HK-2 (cell line): ENCODE measurements around the gene MLYCD.
"Not testable (repeated sequence)": the region's sequence is repeated elsewhere in the genome, so short reads cannot be mapped to it uniquely, and the experiment has no call there.

Source experiments
- DNase-seq: peaks from one replicate; pipeline ENCODE4 v3.0.0-alpha.2; 2018; ENCODE audit not compliant: unreplicated experiment

The MLYCD gene

DNA sequence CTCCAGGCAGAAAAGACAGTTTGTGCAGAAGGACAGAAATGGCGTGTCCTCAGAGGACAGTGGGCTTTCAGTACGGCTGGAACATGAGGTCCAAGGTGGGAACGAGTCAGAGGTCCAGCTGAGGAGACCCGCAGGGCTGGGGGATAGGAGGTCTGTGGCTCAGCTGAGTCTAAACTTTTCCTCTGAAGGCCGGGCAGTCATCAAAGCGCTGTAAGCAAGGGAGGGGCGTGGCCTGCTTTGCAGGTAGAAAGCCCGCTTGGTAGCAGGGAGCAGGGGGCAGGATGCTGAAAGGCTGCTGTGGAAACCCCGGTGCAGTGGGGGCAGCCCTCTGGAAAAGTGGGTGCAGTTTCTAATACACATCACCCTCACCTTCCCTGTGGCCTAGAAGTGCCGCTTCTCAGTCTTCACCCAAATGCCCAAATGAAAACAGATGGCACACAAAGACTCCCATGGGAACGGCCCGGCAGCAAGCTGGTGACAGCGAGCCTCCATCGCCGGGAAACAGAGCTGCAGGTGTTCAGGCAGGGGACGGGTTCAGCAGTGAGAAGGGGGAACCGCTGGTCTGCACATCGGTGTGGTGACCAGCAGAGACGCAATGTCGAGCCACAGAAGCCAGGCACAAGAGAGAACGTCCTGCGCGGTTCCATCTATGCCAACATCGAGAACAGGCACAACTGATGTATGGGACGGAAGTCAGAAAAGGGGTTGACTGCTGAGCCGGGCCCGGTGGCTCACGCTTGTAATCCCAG lies 41.9 kb downstream of the MLYCD start:
- DNase-seq: no peak

DNA sequence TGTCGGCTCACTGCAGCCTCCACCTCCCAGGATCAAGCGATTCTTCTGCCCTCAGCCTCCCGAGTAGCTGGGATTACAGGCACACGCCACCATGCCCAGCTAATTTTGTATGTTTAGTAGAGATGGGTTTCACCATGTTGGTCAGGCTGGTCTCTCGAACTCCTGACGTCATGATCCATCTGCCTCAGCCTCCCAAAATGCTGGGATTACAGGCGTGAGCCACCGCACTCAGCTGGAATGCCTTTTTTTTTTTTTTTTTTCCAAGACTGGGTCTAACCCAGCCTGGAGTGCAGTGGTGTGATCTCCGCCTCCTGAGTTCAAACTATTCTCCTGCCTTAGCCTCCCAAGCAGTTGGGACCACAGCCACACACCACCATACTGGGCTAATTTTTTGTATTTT lies 42.6 kb downstream of the MLYCD start:
- DNase-seq: not testable (repeated sequence)

DNA sequence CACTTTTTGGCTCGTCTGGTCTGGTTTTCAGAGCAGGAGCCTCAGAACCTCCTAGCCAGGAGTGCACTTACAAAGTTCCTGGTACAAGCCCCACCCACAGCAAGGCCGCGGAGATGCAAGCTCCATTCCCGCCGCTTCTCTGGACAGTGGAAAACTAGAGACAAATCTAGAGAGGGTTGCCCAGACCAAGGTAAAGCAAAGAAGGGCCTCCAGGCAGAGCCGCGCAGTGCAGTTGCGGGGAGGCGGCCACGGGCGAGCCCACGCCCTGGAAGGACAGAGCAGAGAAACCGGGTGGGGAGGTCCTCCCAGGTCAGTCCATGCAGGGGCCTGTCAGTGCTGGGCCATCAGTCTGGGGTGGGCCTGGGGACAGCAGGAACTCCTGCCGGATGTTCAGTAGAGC lies 43.2 kb downstream of the MLYCD start:
- DNase-seq: no peak

DNA sequence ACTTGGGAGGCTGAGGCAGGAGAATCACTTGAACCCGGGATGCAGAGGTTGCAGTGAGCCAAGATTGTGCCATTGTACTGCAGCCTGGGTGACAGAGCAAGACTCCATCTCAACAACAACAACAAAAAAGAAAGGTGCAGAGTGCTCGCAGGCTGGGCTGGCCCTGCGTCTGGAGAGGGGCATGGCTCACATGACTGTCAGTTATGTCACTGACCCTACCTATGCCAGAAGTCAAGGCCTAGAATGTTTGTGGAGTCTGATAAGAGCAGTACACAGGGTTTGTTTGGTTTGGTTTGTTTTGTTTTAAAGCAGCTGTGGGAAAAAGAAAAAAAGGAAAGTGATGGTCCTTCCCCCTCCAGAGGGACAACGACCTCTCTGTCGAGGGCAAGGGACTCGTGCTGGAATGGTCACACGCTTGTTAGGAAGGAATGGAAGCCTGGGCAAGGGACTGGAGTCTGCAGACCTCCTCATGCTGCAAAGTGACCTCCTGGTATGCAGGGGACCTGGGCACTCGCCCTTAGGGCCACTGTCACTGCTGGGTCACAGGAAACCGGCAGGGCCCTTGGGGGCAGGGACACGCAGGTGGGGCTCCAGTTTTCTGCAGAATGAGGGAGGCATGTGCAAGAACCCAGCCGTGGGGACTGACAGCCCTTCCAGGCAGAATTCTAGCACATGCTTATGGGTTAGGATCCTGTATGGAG lies 44.0 kb downstream of the MLYCD start:
- DNase-seq: no peak

DNA sequence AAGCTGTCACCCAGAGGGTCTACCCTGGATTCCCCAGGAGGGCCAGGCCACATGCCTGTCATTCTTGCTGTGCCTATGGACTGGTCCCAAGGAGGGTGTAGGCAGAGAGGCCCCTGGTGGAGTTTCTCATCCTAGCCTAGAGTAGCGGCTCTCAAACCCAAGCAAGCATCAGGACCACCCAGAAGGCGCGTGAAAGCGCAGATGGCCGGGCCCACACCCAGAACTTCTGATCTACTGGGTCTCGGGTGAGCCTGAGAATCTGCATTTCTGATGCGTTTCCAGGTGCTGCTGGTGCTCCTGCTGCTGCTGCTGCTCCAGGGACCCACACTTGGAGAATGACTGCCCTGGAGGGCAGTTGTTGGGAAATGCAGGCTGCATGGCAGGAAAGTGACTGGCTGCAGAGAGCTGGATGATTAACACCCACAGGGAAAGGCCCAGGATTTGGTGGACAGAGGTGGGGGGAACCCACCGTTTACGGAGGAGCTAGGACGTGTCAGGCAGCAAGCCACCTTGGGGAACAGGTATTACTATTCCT lies 44.7 kb downstream of the MLYCD start:
- DNase-seq: no peak

DNA sequence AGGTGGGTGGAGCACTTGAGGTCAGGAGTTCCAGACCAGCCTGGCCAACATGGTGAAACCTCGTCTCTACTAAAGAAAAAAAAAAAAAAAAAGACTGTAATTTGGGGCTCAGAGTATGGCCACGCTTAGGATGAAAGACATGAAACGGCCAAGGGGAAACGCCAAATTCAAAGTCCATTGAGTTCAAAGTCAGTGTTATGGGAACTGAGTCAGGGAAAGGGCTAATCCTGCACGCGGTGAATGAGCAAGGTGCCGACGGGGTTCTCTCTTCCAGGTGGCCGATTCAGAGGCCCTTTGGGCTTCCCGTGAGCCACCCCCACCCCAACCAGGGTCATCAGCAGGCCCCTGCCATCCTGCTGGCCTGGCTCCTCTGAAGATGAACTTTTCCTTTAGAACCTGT lies 46.7 kb downstream of the MLYCD start:
- DNase-seq: no peak

DNA sequence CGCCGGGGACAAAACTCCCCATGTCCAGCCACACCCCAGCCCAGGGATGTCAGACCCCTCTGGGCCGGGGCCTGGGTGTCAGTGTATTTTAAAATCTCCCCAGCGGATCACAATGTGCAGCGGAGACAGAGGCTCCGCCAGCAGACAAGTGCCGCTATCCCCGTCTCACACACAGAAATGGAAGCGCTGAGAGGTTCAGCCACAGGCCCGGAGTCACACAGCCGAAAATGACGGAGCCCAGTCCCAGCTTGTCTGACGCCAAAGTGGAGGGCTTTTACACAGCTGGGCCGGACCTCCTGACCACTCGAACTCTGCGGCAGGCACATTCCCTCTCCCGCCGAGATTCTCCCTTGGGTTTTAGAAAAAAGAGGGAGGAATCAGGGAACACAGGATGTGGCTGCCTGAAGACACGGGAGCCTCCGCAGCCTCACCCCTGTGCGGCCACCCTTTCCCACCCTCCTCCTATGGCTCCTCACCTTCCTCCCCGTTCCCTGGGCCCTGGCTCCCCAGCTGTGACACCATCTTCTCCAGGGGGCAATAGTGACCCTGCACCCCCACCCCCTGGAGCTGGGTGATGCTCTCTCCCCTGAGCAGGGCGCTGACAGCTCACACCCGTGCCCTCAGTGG lies 47.4 kb downstream of the MLYCD start:
- no peak for DNase-seq

DNA sequence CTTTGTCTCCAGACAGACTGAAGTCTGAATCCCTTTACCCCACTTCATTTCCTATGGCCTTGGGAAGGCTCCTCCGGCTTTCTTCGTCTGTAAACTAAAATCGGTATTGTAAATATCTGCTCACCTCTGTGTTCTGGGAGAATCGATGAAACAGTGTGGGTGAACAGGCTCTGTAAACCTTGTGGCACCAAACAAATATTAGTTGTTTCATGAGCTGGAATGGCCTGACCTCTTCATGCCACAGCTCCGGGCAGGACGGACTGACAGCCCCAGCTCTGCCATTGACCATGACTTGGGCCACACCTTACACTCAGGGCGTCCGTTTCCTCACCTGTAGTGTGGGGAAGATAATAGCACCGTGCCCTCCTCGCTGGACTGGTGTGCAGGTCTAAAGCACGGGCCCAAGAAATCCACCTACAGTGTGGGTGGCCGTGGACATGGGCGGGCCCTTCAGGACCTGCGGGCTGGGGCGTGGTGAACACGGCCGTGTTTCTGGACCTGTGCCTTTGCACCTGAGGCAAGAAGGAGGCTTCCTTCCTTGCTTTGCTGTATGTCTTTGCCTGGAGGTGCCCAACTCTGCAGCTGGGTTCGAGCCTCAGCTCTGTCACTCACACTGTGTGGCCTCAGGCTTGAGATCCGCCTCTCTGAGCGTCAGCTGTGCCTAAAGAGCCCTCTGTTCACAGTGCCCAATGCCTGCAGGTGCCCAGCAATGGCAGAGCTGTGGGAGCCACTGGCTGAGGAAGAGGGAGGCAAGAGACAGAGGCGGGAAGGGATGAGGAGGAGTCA lies 48.1 kb downstream of the MLYCD start:
- DNase-seq: no peak

DNA sequence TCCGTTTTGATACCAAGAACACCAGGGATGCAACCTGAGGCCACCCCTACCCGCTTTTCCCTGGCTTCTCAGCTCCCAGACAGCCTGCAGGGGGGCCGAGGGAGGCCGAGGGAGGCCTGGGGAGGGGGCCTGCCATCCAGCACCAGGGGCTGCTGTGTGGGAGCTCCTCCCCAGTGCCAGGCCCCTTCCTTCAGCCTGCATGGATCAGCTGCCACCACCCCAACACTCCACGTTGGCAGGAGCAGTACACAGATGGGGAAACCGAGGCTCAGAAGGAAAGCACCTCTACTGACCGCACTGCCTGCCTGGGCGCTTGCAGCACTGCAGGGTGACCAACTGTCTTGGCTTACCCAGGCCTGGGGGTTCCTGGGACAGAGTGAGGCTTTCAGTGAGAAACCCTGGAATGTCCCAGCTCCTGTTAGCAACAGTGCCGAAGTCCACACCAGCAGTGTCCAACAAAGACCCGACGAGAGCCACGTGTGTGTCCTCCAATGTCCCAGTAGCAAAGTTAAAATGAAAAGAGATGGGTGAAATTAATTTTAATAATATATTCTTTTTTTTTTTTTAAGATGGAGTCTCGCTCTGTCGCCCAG lies 48.8 kb downstream of the MLYCD start:
- no peak for DNase-seq

DNA sequence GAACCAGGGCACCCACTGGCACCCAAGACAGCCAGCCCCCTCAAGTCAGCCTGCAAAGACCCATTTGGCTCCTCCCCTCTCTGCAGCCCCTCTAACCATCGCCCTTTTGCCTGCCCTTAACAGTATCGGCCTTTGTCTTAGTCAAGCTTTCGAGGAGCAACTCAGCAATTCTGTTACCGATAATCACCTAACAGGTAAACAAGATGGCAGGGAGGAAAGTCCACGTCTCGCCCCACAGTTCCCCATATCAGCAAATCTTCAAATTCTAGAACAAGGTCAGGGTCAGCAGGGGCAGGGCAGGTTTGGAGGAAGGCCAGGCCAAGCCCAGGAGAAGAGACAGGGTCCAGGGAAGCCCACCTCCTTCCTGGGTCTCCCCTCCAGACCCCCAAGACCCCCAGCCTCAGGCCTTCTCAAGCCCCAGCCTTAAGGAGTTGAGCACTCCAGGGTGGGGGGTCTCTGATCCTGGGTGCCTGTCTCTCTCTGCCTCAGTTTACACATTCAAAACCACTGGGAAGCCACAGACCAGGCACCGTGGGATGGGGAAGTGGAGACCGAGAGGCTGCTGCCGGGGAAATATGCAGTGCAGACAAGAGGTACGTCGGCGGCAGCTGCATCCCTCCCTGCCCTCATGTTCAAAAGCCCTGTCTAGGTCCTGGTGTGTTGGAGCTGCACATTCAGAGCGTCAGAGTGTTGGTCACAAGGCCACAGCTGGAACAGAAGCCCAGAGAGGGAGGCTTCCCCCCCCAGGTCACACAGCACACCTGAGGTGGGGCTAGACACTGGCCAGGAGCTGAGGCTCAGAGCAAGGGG lies 50.2 kb downstream of the MLYCD start:
- no peak for DNase-seq

DNA sequence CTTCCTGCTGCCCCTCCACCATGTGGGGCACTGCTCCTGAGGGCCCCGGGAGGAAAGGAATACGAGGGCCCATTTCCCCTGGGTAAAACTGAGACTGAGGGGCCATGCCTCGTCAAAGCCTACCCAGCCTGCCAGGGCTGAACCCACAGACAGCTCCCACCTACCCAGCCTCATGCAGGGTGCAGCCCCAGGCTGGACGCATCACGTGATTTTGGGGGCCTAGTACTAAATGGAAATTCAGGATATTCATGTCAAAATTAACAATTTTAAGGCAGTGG lies 50.7 kb downstream of the MLYCD start:
- DNase-seq: no peak

DNA sequence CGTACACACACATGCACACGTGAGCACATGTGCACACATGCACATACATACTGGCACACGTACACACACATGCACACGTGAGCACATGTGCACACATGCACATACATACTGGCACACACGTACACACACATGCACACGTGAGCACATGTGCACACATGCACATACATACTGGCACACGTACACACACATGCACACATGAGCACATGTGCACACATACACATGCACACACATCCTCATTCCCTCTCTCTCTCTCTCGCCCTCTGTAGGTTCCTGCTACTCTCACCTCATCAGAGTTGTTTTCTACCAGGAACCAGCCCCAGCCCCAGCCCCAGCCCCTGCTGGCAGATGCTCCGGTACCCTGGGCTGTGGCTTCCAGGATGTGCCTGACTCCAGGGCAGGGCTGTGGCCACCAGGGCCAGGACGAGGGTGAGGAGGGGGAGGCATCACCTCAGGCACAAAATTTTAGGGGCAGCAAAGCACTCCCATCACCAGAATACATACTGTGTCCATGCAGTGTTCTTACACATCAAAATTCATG lies 52.0 kb downstream of the MLYCD start:
- not testable (repeated sequence) for DNase-seq

DNA sequence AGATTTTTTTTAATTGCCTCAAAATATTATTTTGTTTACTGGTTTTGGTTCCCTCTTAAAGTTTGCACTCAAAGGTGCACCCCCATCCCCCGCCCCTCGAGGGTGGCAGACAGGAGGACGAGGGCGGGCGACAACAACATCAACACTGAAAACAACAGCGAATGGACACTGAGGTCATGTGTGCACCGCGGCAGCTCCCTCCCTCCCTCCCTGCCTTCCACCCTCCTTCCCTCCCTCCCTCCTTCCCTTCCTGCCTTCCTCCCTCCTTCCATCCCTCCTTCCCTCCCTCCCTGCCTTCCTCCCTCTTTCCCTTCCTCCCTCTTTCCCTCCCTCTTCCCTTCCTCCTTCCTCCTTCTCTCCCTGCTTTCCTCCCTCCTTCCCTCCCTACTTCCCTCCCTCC lies 52.6 kb downstream of the MLYCD start:
- DNase-seq: no peak

DNA sequence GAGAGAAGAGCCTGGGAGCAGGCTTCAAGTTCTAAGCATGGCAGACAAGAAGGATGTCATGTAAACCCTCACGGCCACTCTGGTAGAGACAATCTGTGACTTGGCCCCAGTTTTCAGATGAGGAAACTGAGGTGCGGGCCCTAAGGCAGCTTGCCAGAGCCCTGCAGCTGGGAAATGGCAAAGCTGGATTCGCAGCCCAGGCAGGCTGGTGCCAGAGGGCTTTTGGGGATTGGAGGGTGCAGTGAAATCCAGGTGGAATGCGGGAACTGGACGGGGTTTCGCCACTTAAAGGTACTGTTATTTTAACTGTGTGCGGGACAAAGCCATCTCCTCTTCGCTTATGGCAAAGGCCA lies 53.6 kb downstream of the MLYCD start:
- no peak for DNase-seq

DNA sequence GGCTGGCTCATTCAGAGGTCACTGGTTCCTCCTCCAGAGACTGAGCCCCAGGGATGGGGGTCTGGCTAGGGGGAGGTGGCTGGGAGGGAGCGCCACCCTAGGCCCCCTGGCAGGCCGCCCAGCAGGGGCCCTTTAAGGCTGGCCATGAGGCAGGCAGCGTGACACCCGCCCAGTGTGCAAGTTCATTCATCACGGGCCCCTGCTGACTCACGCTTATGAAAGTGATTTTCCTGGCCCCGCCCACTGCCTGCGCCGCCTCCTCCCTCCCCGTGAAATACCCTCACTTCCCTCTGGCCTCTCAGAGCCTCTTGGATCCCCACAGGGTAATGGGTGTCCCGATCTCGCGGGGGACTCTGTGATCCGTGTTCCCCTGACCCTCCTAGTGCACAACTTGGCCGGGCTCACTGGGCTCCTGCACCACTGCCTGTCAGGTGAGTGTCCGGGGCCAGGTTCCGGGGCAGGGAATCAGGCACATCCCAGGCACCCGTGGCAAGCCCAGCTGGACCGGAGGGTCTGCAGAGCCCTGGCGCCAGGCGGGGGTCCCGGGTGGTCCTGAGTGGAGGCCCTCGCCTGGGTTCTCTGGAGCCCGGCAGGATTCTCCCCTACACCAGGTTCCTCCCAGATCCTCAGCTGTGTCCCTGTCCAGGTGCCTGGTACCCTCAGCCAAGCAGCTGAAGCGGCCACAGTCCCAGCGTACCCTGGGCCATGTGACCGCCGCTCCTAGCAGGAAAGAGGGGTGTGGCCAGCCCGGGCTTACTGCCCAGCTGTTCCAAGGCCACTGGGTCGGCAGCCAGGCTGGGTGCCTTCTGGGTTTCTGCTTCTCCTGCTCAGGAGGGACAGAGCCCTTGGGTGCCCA lies 54.3 kb downstream of the MLYCD start, which contains the start of gene OSGIN1:
Gene OSGIN1, plus strand, starts transcription at position 301 of the 856 bp plus-strand sequence. CDS start 4,432 bp downstream, outside the sequence.
- peak; percentile 88 for DNase-seq

DNA sequence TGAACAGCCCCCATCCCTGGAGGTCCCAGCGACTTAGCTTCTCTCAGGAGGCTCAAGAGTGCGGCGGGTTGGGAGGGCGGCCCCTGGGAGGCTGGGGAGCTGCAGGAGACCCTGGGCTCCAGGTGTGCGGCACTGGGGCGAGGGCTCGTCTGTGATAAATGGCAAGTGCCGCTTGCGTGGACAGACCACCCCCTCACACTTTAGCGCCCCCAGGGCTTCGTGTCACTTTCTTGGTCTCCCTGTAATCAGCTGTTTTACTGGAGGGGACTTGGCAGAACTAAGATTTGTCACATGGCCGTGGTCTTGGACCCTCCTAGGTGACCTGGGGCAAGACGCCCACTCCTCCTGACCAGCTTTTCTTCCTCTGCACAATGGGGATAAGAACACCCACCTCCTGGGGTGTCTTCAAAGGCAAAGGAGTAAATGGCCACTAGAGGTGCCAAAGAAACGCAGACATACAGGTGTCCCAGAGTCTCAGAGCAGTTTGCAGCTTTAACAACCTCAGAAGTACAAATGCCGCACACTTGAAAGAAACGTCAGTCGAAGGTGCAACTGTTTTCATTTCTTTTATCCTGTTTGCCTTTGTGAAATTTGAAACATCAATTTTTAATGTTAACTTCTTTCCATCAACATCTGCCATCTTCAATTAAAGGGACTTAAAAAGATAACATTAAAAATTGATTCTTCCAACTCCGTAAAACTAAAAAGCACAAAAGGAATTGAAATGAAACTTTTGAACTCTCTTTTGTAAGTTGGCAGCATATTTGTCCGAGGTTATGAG lies 55.1 kb downstream of the MLYCD start:
- DNase-seq: peak; percentile 30

DNA sequence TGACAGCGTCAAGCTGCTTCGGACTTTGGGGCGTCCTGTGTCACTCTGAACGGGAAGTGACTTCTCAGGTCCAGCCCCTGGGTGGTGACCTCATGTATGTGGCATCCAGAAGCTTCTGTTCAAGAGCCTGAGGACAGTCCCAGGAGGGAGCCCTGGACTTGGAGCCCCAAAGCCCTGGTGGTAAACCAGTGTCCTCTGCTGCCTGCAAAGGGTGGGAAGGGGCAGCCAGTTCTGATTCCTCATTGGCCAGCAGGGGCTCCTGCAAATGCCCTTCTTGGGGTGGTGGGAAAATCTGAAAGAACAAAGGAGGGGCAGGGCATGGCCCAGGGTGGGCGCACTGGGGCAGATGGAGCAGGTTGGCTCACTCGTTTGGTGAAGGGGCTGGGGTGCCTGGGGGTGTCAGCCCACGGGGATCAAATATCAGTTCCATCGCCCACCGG lies 55.7 kb downstream of the MLYCD start:
- DNase-seq: peak; percentile 66

DNA sequence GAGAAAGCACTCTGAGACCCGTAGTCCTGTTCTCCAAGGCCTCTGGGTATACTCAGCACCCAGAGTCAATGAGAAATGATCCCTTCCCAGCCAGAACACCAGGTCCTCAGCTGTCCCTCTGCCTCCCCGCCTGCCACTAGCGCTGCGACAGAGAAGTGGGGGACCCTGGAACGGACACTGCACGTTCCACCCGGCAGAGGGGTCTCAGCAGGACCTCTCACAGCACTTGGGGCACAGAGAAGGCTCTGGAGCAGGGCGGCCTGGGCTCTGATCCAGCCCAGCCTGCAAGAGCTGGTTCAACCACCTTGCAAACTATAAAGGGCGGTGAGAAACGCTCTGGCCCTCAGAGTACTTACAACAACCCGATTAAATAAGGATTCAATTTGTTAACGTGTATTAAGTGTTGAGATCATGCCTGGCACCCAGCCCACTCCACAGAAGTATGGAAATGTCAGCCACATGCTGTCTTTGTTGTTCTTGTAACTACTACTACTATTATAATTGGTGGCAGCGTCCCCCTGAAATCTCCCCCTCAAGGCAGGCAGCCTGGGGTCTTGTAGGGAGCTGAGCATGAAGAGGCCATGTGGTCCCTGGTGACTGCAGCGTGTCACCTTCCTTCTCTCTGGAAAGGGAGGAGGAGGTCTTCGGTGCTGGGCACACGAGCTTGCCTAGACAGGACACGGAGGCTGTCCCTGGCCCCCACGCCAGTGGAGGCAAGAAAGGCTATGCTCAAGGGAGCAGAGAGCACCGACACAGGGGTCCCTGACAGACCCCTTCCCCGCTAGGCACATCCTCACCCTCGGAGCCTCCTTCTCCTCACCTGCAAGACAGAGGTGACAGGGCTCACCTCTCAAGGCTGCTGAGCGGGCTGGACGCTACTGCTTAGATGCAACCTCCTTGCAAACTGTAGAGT lies 56.6 kb downstream of the MLYCD start:
- DNase-seq: no peak
